Cardiac fibroblast (primary cell): ENCODE data around the gene FCHO2.
"Not testable (repeated sequence)": the region's sequence is repeated elsewhere in the genome, so short reads cannot be mapped to it uniquely, and the experiment has no call there.

Experiments used
- DNase-seq, 2 donors: peaks; one replicate each; pipeline versions ENCODE4 v3.0.0 to v3.0.0-alpha.2; 2010; ENCODE audit warnings: low read depth in 2 of 2
- H3K4me3 ChIP-seq, 2 donors: replicated peaks in 1 of 2; 1 replicate in 1 of 2; 2 replicates in 1 of 2; pipeline ENCODE4 v1.5.1; 2011; ENCODE audit warnings: low read depth in 2 of 2, low read length in 2 of 2, mild to moderate bottlenecking in 2 of 2, moderate library complexity in 1 of 2
- TF ChIP-seq, protein P1 (sequence below): IDR thresholded peaks from one replicate; pipeline ENCODE4 v1.5.1; 2011; ENCODE audit warnings: low read depth, mild to moderate bottlenecking, low read length, inconsistent platforms

Gene FCHO2

GRCh38 chr5:72994578-72994977, 38.7 kb downstream of the FCHO2 start:
- no peak for DNase-seq
- TF ChIP-seq, protein P1, sequence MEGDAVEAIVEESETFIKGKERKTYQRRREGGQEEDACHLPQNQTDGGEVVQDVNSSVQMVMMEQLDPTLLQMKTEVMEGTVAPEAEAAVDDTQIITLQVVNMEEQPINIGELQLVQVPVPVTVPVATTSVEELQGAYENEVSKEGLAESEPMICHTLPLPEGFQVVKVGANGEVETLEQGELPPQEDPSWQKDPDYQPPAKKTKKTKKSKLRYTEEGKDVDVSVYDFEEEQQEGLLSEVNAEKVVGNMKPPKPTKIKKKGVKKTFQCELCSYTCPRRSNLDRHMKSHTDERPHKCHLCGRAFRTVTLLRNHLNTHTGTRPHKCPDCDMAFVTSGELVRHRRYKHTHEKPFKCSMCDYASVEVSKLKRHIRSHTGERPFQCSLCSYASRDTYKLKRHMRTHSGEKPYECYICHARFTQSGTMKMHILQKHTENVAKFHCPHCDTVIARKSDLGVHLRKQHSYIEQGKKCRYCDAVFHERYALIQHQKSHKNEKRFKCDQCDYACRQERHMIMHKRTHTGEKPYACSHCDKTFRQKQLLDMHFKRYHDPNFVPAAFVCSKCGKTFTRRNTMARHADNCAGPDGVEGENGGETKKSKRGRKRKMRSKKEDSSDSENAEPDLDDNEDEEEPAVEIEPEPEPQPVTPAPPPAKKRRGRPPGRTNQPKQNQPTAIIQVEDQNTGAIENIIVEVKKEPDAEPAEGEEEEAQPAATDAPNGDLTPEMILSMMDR, result no peak
- H3K4me3 ChIP-seq, result no peak overlapping the region

- TF ChIP-seq, protein P1, result no peak
- DNase-seq, result no peak
- H3K4me3 ChIP-seq, result no peak overlapping the region
These were observed 40.8 kb downstream of the FCHO2 start for GRCh38 chr5:72996632-72997031.

DNA sequence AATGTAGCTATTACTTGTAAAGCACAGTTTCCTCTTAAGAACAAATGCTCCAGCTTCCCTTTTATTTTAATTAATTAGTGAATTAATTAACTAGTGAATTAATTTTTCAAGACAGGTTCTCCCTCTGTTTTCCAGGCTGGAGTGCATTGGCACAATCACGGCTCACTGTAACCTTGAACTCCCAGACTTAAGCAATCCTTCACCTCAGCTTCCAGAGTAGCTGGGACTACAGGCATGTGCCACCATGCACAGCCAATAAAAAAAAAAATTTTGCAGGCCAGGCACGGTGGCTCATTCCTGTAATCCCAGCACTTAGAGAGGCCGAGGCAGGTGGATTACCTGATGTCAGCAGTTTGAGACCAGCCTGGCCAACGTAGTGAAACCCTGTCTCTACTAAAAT, 44.1 kb downstream of the FCHO2 start:
- TF ChIP-seq, protein P1, result no peak
- H3K4me3 ChIP-seq, result no peak overlapping the region
- DNase-seq, result no peak

- H3K4me3 ChIP-seq, result no peak overlapping the region
- DNase-seq, result peak; percentile 5 to 9
- TF ChIP-seq, protein P1, result no peak
These were observed 50.0 kb downstream of the FCHO2 start for GRCh38 chr5:73005886-73006285.

GRCh38 chr5:73007051-73007450, 51.2 kb downstream of the FCHO2 start:
- no peak for DNase-seq
- TF ChIP-seq, protein P1, result no peak
- H3K4me3 ChIP-seq, result no peak overlapping the region

- DNase-seq, result no peak
- TF ChIP-seq, protein P1, result no peak
These were observed 53.0 kb downstream of the FCHO2 start for GRCh38 chr5:73008831-73009230.

GRCh38 chr5:73011612-73012011, 55.8 kb downstream of the FCHO2 start:
- not testable (repeated sequence) for H3K4me3 ChIP-seq, DNase-seq

More at GRCh38 chr5:73008831-73009230, 53.0 kb downstream of the FCHO2 start:
- H3K4me3 ChIP-seq, result no peak overlapping the region
